ENCODE measurements around the gene NFKB2. TPM values are rescaled to one million over a fixed set of nuclear protein-coding genes. Genes with fewer than 3 reads are reported as not detected.

NFKB2 gene
- total RNA-seq, 2 donors from 2014 or later, result 29.3 to 44.5 TPM

- no peak overlapping the region for H3K27ac ChIP-seq
These were observed 15.0 kb downstream of the NFKB2 start for GRCh38 chr10:102410429-102411073.

GRCh38 chr10:102411341-102412255 lies 16.1 kb downstream of the NFKB2 start:
- Histone ChIP-seq H3K4me3 (no peak overlapping the region), H3K36me3 (no peaks in the 10 kb centered on the region), H3K27ac (no peak overlapping the region), H3K9ac (ENCODE audit: low read depth in 2 of 2, low read length in 2 of 2) (peak overlapping the region in 1 of 2 donors; percentile 2), H3K4me1 (no peaks in the 10 kb centered on the region), H3K27me3 (peaks cover 23% of the 10 kb centered on the region), H3K9me3 (no peaks in the 10 kb centered on the region)
- DNase-seq, result no peak
- no peak for TF ChIP-seq CTCF (IDR thresholded peaks at IDR 0.05)
- intact Hi-C loops (cut with DNase I), result no loop called here

More at GRCh38 chr10:102410429-102411073, 15.0 kb downstream of the NFKB2 start:
- no peaks in the 10 kb centered on the region for H3K36me3 ChIP-seq
- peak overlapping the region; percentile 15 for H3K4me3 ChIP-seq
- no peak for DNase-seq
- H3K9ac ChIP-seq (ENCODE audit: low read depth in 2 of 2, low read length in 2 of 2), result peak overlapping the region in 1 of 2 donors; percentile 35
- H3K27me3 ChIP-seq, result peaks cover 23% of the 10 kb centered on the region
- no peaks in the 10 kb centered on the region for H3K4me1 ChIP-seq
- no peak for TF ChIP-seq CTCF (IDR thresholded peaks at IDR 0.05)
- H3K9me3 ChIP-seq, result no peaks in the 10 kb centered on the region
- intact Hi-C loops (cut with DNase I), result no loop called here

GRCh38 chr10:102412293-102412692 lies 16.8 kb downstream of the NFKB2 start:
- H3K27me3 ChIP-seq, result peaks cover 23% of the 10 kb centered on the region

GRCh38 chr10:102413053-102413705 lies 17.7 kb downstream of the NFKB2 start:
- Histone ChIP-seq H3K4me1 (no peaks in the 10 kb centered on the region), H3K9me3 (no peaks in the 10 kb centered on the region), H3K9ac (ENCODE audit: low read depth in 2 of 2, low read length in 2 of 2) (peak overlapping the region in 1 of 2 donors; percentile 9), H3K27ac (no peak overlapping the region), H3K27me3 (peaks cover 23% of the 10 kb centered on the region), H3K36me3 (no peaks in the 10 kb centered on the region), H3K4me3 (no peak overlapping the region)
- intact Hi-C loops (cut with DNase I), result no loop called here
- no peak for DNase-seq
- no peak for TF ChIP-seq CTCF (IDR thresholded peaks at IDR 0.05)

More at GRCh38 chr10:102412293-102412692, 16.8 kb downstream of the NFKB2 start:
- no peak for DNase-seq
- Histone ChIP-seq H3K9ac (ENCODE audit: low read depth in 2 of 2, low read length in 2 of 2) (no peak overlapping the region), H3K27ac (no peak overlapping the region), H3K4me3 (no peak overlapping the region), H3K4me1 (no peaks in the 10 kb centered on the region), H3K9me3 (no peaks in the 10 kb centered on the region), H3K36me3 (no peaks in the 10 kb centered on the region)
- intact Hi-C loops (cut with DNase I), result no loop called here
- TF ChIP-seq CTCF (IDR thresholded peaks at IDR 0.05), result no peak

- Histone ChIP-seq H3K9ac (ENCODE audit: low read depth in 2 of 2, low read length in 2 of 2) (no peak overlapping the region), H3K27me3 (peaks cover 18% of the 10 kb centered on the region), H3K4me1 (no peaks in the 10 kb centered on the region), H3K4me3 (no peak overlapping the region), H3K36me3 (no peaks in the 10 kb centered on the region), H3K9me3 (no peaks in the 10 kb centered on the region), H3K27ac (no peak overlapping the region)
- no peak for DNase-seq
- TF ChIP-seq CTCF (IDR thresholded peaks at IDR 0.05), result no peak
- intact Hi-C loops (cut with DNase I), result no loop called here
These were observed 18.5 kb downstream of the NFKB2 start for GRCh38 chr10:102413806-102414561.
